Skeletal muscle tissue (tissue), 4 donors: Measurements from ENCODE around the gene SDCCAG8. TPM values are rescaled to one million over a fixed set of nuclear protein-coding genes. Genes with fewer than 3 reads are reported as not detected.

Experiments used
- H3K27ac ChIP-seq: one replicate; pipeline ENCODE4 v1.7.0; 2013; ENCODE audit warnings: mild to moderate bottlenecking, low read depth, low read length, inconsistent platforms
- H3K27me3 ChIP-seq, 3 donors: one replicate each; pipeline ENCODE4 v1.7.0; 2013; ENCODE audit warnings: low read length in 3 of 3; ENCODE audit not compliant: control insufficient read depth in 3 of 3, insufficient read depth in 3 of 3
- H3K36me3 ChIP-seq, 3 donors: one replicate each; pipeline ENCODE4 v1.7.0; 2013; ENCODE audit warnings: low read length in 3 of 3; ENCODE audit not compliant: control insufficient read depth in 3 of 3, insufficient read depth in 3 of 3
- H3K4me1 ChIP-seq, 3 donors: one replicate each; pipeline ENCODE4 v1.7.0; 2013; ENCODE audit warnings: low read length in 3 of 3, mild to moderate bottlenecking in 3 of 3; ENCODE audit not compliant: control insufficient read depth in 3 of 3, insufficient read depth in 3 of 3
- H3K4me3 ChIP-seq, 3 donors: one replicate each; pipeline ENCODE4 v1.7.0; 2013; ENCODE audit warnings: low read length in 3 of 3
- H3K9ac ChIP-seq, 3 donors: one replicate each; pipeline ENCODE4 v1.7.0; 2013; ENCODE audit warnings: low read length in 3 of 3, mild to moderate bottlenecking in 3 of 3, moderate library complexity in 2 of 3, low read depth in 1 of 3
- H3K9me3 ChIP-seq, 3 donors: one replicate each; pipeline ENCODE4 v1.7.0; 2013; ENCODE audit warnings: low read length in 3 of 3; ENCODE audit not compliant: control insufficient read depth in 3 of 3
- total RNA-seq: library from RNA; depleted of rRNA; stranded (reverse); fragments of >200 nt; gene quantifications from one replicate; pipeline ENCODE4 v1.2.3, GENCODE V29; 2014
- donor health status: Osteomylitis.

SDCCAG8 gene
- total RNA-seq, 1 donor from 2014 or later = 71.5 TPM

GRCh38 chr1:243233908-243234307 lies 21.9 kb upstream of the SDCCAG8 start:
- no peak overlapping the region for H3K27ac ChIP-seq
- no peak overlapping the region for H3K9ac ChIP-seq
- peaks cover 0 to 4% (median 0%) of the 10 kb centered on the region in 3 donors for H3K9me3 ChIP-seq
- no peak overlapping the region for H3K4me3 ChIP-seq
- H3K27me3 ChIP-seq = no peaks in the 10 kb centered on the region
- H3K36me3 ChIP-seq = peaks cover 0 to 2% (median 0%) of the 10 kb centered on the region in 3 donors
- peaks cover 5 to 22% (median 9%) of the 10 kb centered on the region in 3 donors for H3K4me1 ChIP-seq

- Histone ChIP-seq H3K4me1 (peaks cover 5 to 22% (median 9%) of the 10 kb centered on the region in 3 donors), H3K27ac (no peak overlapping the region), H3K4me3 (no peak overlapping the region), H3K9ac (no peak overlapping the region), H3K9me3 (peaks cover 0 to 4% (median 0%) of the 10 kb centered on the region in 3 donors), H3K27me3 (no peaks in the 10 kb centered on the region), H3K36me3 (no peaks in the 10 kb centered on the region)
These were observed 20.7 kb upstream of the SDCCAG8 start for GRCh38 chr1:243234978-243235647.

- peak overlapping the region in 2 of 3 donors; percentile 4 to 34 for H3K9ac ChIP-seq
- H3K4me1 ChIP-seq = peaks cover 5 to 22% (median 9%) of the 10 kb centered on the region in 3 donors
- H3K27ac ChIP-seq = peak overlapping the region; percentile 23
- peak overlapping the region in 1 of 3 donors; percentile 4 for H3K4me3 ChIP-seq
- H3K9me3 ChIP-seq = no peaks in the 10 kb centered on the region
- H3K36me3 ChIP-seq = no peaks in the 10 kb centered on the region
- no peaks in the 10 kb centered on the region for H3K27me3 ChIP-seq
These were observed 19.1 kb upstream of the SDCCAG8 start for GRCh38 chr1:243236604-243237252.

- no peaks in the 10 kb centered on the region for H3K36me3 ChIP-seq
- no peak overlapping the region for H3K27ac ChIP-seq
- no peak overlapping the region for H3K9ac ChIP-seq
- H3K4me1 ChIP-seq = peaks cover 7 to 22% (median 10%) of the 10 kb centered on the region in 3 donors
- H3K27me3 ChIP-seq = no peaks in the 10 kb centered on the region
- H3K9me3 ChIP-seq = no peaks in the 10 kb centered on the region
- H3K4me3 ChIP-seq = no peak overlapping the region
These were observed 11.4 kb upstream of the SDCCAG8 start for GRCh38 chr1:243244432-243244841.

- Histone ChIP-seq H3K4me1 (peaks cover 13 to 28% (median 21%) of the 10 kb centered on the region in 3 donors), H3K4me3 (no peak overlapping the region), H3K27ac (peak overlapping the region; percentile 55), H3K9me3 (no peaks in the 10 kb centered on the region), H3K9ac (no peak overlapping the region), H3K27me3 (no peaks in the 10 kb centered on the region), H3K36me3 (no peaks in the 10 kb centered on the region)
These were observed 8.9 kb upstream of the SDCCAG8 start for GRCh38 chr1:243246916-243247315.

- Histone ChIP-seq H3K36me3 (no peaks in the 10 kb centered on the region), H3K4me3 (peak overlapping the region in 1 of 3 donors; percentile 10), H3K9ac (no peak overlapping the region), H3K27ac (peak overlapping the region; percentile 55), H3K4me1 (peaks cover 13 to 28% (median 27%) of the 10 kb centered on the region in 3 donors), H3K27me3 (no peaks in the 10 kb centered on the region), H3K9me3 (no peaks in the 10 kb centered on the region)
These were observed 7.9 kb upstream of the SDCCAG8 start for GRCh38 chr1:243247901-243248300.

GRCh38 chr1:243249214-243249613 lies 6.6 kb upstream of the SDCCAG8 start:
- no peaks in the 10 kb centered on the region for H3K9me3 ChIP-seq
- H3K36me3 ChIP-seq = no peaks in the 10 kb centered on the region
- H3K9ac ChIP-seq = peak overlapping the region in 1 of 3 donors; percentile 2
- H3K27ac ChIP-seq = peak overlapping the region; percentile 69
- no peaks in the 10 kb centered on the region for H3K27me3 ChIP-seq
- H3K4me1 ChIP-seq = peaks cover 13 to 37% (median 28%) of the 10 kb centered on the region in 3 donors
- peak overlapping the region in 2 of 3 donors; percentile 23 to 45 for H3K4me3 ChIP-seq

GRCh38 chr1:243250102-243250501 lies 5.7 kb upstream of the SDCCAG8 start:
- Histone ChIP-seq H3K36me3 (no peaks in the 10 kb centered on the region), H3K27me3 (no peaks in the 10 kb centered on the region), H3K4me1 (peaks cover 13 to 37% (median 31%) of the 10 kb centered on the region in 3 donors), H3K9me3 (no peaks in the 10 kb centered on the region), H3K4me3 (peak overlapping the region; percentile 30 to 45 (median 34)), H3K9ac (peak overlapping the region in 2 of 3 donors; percentile 2 to 47), H3K27ac (peak overlapping the region; percentile 69)

- Histone ChIP-seq H3K4me1 (peaks cover 15 to 39% (median 33%) of the 10 kb centered on the region in 3 donors), H3K9ac (peak overlapping the region in 1 of 3 donors; percentile 7), H3K36me3 (no peaks in the 10 kb centered on the region), H3K4me3 (no peak overlapping the region), H3K27ac (peak overlapping the region; percentile 69), H3K27me3 (no peaks in the 10 kb centered on the region), H3K9me3 (no peaks in the 10 kb centered on the region)
These were observed 4.3 kb upstream of the SDCCAG8 start for GRCh38 chr1:243251539-243251938.
